GM18511 (cell line): ENCODE measurements around the gene RAD23A.

Source experiments
- ATAC-seq: cut with Tn5 transposase; IDR thresholded peaks from one replicate; pipeline ENCODE4 v1.9.1; 2021; ENCODE audit warnings: mild to moderate bottlenecking, moderate library complexity; ENCODE audit not compliant: unreplicated experiment

The RAD23A gene

GRCh38 chr19:12984143-12984627 lies 38.5 kb downstream of the RAD23A start:
- no peak for ATAC-seq

GRCh38 chr19:12984683-12985048 lies 39.0 kb downstream of the RAD23A start:
- ATAC-seq = no peak

GRCh38 chr19:12985049-12985776 lies 39.6 kb downstream of the RAD23A start:
- ATAC-seq = no peak

- no peak for ATAC-seq
Observed at GRCh38 chr19:12986726-12987125, 41.1 kb downstream of the RAD23A start.

- ATAC-seq = no peak
Observed at GRCh38 chr19:12987190-12987589, 41.5 kb downstream of the RAD23A start.

- no peak for ATAC-seq
Observed at GRCh38 chr19:12987781-12988180, 42.1 kb downstream of the RAD23A start.

- ATAC-seq = no peak
Observed at GRCh38 chr19:12990431-12990830, 44.8 kb downstream of the RAD23A start.

GRCh38 chr19:12990853-12991252 lies 45.2 kb downstream of the RAD23A start:
- no peak for ATAC-seq

- ATAC-seq = no peak
Observed at GRCh38 chr19:12991296-12991695, 45.6 kb downstream of the RAD23A start.

GRCh38 chr19:12992729-12993128 lies 47.1 kb downstream of the RAD23A start:
- no peak for ATAC-seq

- ATAC-seq = no peak
Observed at GRCh38 chr19:12993562-12993961, 47.9 kb downstream of the RAD23A start.

- ATAC-seq = no peak
Observed at GRCh38 chr19:12994701-12995595, 49.3 kb downstream of the RAD23A start, which contains the start of gene NFIX. TSS of gene NFIX (plus strand) at chr19:12995475. CDS start at chr19:12995838, 363 bp downstream.

- ATAC-seq = no peak
Observed at GRCh38 chr19:12995596-12996405, 50.1 kb downstream of the RAD23A start.

GRCh38 chr19:12996406-12997094 lies 50.9 kb downstream of the RAD23A start:
- no peak for ATAC-seq

GRCh38 chr19:12997179-12997966 lies 51.7 kb downstream of the RAD23A start:
- ATAC-seq = no peak

GRCh38 chr19:12997967-12998940 lies 52.6 kb downstream of the RAD23A start:
- no peak for ATAC-seq

GRCh38 chr19:13001166-13001501 lies 55.5 kb downstream of the RAD23A start:
- no peak for ATAC-seq

GRCh38 chr19:13001502-13002165 lies 56.0 kb downstream of the RAD23A start:
- no peak for ATAC-seq
